ENCODE data around the gene BTBD8. TPM values are rescaled to one million over a fixed set of nuclear protein-coding genes. Genes with fewer than 3 reads are reported as not detected.

Gene BTBD8
- total RNA-seq, 4 donors from 2014 or later, result 4.6 to 8.9 (median 5.7) TPM

DNA sequence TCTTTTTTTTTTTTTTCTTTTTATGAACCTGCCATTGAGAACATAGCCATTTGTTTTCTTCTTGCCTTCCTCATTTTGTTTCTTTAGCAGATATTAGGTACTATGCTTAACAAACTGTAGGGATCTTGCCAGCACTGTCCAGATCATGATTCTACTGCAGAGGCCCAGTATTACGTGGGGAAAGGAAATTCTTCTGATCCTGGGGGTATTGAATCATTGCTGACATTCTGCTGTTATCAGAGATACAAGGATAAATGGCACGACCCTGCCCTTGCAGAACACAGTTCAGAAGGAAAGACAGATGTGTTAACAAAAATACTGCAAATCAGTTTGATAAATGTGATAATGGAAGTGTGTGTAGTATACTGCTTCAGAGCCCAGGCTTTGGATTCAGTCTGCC lies 56.2 kb downstream of the BTBD8 start:
- Histone ChIP-seq H3K27ac (no peak overlapping the region), H3K27me3 (no peaks in the 10 kb centered on the region), H3K4me3 (no peak overlapping the region), H3K9me3 (no peaks in the 10 kb centered on the region), H3K36me3 (peaks cover 0 to 7% of the 10 kb centered on the region in 2 donors), H3K4me1 (no peaks in the 10 kb centered on the region)
- ATAC-seq, result no peak
- TF ChIP-seq EP300 (IDR thresholded peaks at IDR 0.05) (no peak), POLR2A (IDR thresholded peaks at IDR 0.05) (no peak), CTCF (IDR thresholded peaks at IDR 0.05) (no peak), POLR2AphosphoS5 (IDR thresholded peaks at IDR 0.05) (no peak)
- 47 to 71% methylated on average over 2 of the region's 2 CpGs for WGBS, 2 donors (ENCODE audit: low coverage in 1 of 2)

DNA sequence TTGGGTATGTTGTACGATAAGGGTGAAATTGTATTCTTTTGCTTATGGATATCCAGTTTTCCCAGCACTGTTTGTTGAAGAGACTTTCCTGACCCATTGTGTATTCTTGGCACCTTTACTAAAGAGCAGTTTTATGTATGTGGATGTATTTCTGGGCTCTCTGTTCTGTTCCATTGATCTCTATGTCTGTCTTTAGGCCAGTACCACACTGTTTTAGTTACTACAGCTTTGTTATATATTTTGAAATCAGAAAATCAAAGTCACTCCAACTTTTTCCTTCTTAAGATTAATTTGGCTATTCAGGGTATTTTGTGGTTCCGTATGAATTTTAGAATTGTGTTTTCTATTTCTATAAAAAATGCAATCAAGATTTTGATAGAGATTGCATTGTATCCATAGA lies 74.8 kb downstream of the BTBD8 start:
- no peak overlapping the region for H3K27ac ChIP-seq
- H3K4me1 ChIP-seq, result no peaks in the 10 kb centered on the region
- no peak overlapping the region for H3K4me3 ChIP-seq
- no peaks in the 10 kb centered on the region for H3K27me3 ChIP-seq
- WGBS, 2 donors (ENCODE audit: low coverage in 1 of 2), result 100% methylated on average over 1 to 2 of the region's 2 CpGs
- peaks cover 0 to 50% of the 10 kb centered on the region in 2 donors for H3K36me3 ChIP-seq
- H3K9me3 ChIP-seq, result peaks cover 0 to 38% (median 1%) of the 10 kb centered on the region in 3 donors
- TF ChIP-seq EP300 (IDR thresholded peaks at IDR 0.05), result no peak
- TF ChIP-seq POLR2A (IDR thresholded peaks at IDR 0.05), result no peak
- no peak for TF ChIP-seq POLR2AphosphoS5 (IDR thresholded peaks at IDR 0.05)
- no peak for TF ChIP-seq CTCF (IDR thresholded peaks at IDR 0.05)
- no peak for ATAC-seq

DNA sequence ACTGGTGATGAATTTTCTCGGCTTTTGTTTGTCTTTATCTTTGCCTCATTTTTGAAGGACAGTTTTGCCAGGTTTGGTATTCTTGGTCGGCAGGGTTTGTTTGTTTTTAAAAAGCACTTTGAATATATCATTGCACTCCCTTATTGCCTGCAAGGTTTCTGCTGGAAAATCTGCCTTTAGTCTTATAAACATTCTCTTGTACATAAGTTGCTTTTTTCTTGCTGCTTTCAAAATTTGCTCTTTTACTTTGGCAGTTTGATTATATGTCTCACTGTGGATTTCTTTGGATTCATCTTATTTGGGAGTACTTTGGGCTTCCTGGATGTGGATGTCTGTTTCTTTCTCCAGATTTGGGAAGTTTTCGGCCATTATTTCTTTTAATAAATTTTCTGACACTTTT lies 79.4 kb downstream of the BTBD8 start:
- 78 to 94% methylated on average over 3 of the region's 3 CpGs for WGBS, 2 donors (ENCODE audit: low coverage in 1 of 2)
- Histone ChIP-seq H3K9me3 (peaks cover 0 to 40% (median 1%) of the 10 kb centered on the region in 3 donors), H3K27ac (no peak overlapping the region), H3K36me3 (peaks cover 0 to 56% of the 10 kb centered on the region in 2 donors), H3K27me3 (no peaks in the 10 kb centered on the region), H3K4me3 (no peak overlapping the region), H3K4me1 (no peaks in the 10 kb centered on the region)
- TF ChIP-seq POLR2A (IDR thresholded peaks at IDR 0.05) (no peak), CTCF (IDR thresholded peaks at IDR 0.05) (no peak), POLR2AphosphoS5 (IDR thresholded peaks at IDR 0.05) (no peak), EP300 (IDR thresholded peaks at IDR 0.05) (no peak)
- ATAC-seq, result no peak

GRCh38 chr1:92165389-92165788 lies 85.2 kb downstream of the BTBD8 start:
- ATAC-seq, result no peak
- Histone ChIP-seq H3K36me3 (peaks cover 0 to 22% of the 10 kb centered on the region in 2 donors), H3K27ac (no peak overlapping the region), H3K27me3 (no peaks in the 10 kb centered on the region), H3K4me3 (no peak overlapping the region), H3K9me3 (peaks cover 0 to 7% (median 0%) of the 10 kb centered on the region in 3 donors), H3K4me1 (no peaks in the 10 kb centered on the region)
- TF ChIP-seq POLR2AphosphoS5 (IDR thresholded peaks at IDR 0.05) (no peak), CTCF (IDR thresholded peaks at IDR 0.05) (no peak), POLR2A (IDR thresholded peaks at IDR 0.05) (no peak), EP300 (IDR thresholded peaks at IDR 0.05) (no peak)
- WGBS, 2 donors (ENCODE audit: low coverage in 1 of 2), result 60% methylated on average over 1 of the region's 1 CpG; no CpG with 5 or more reads in 1 of the 2 donors

DNA sequence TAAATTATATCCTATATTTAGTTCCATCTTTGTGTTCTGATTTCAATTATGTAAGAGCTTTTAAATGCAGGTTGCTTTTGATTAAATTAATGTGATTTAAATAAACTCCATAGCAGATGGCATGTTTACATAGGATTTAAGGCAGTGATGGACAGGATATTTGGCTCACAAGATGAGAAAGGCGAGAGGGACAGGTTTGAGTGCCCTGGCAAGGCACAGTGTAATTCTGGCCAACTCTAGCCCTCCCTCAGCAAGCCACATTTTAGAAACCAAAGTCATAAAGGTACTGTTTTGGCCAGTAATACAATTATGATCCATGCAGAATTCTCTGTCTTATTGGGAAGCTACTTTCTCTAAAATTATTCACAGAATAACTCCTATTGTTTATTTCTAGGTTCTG lies 87.0 kb downstream of the BTBD8 start:
- 76 to 100% methylated on average over 1 of the region's 1 CpG for WGBS, 2 donors (ENCODE audit: low coverage in 1 of 2)
- Histone ChIP-seq H3K4me3 (no peak overlapping the region), H3K27me3 (no peaks in the 10 kb centered on the region), H3K9me3 (no peaks in the 10 kb centered on the region), H3K36me3 (peaks cover 0 to 6% of the 10 kb centered on the region in 2 donors), H3K4me1 (no peaks in the 10 kb centered on the region), H3K27ac (no peak overlapping the region)
- TF ChIP-seq POLR2AphosphoS5 (IDR thresholded peaks at IDR 0.05) (no peak), EP300 (IDR thresholded peaks at IDR 0.05) (no peak), CTCF (IDR thresholded peaks at IDR 0.05) (no peak), POLR2A (IDR thresholded peaks at IDR 0.05) (no peak)
- no peak for ATAC-seq
